GM18526 (cell line): Measurements from ENCODE around the gene RAD23B.

Experiments
- POLR2A ChIP-seq: IDR thresholded peaks from 3 replicates; pipeline ENCODE4 v1.6.1; 2011; ENCODE audit not compliant: insufficient read length; ENCODE audit errors: extremely low read depth

The RAD23B gene

DNA sequence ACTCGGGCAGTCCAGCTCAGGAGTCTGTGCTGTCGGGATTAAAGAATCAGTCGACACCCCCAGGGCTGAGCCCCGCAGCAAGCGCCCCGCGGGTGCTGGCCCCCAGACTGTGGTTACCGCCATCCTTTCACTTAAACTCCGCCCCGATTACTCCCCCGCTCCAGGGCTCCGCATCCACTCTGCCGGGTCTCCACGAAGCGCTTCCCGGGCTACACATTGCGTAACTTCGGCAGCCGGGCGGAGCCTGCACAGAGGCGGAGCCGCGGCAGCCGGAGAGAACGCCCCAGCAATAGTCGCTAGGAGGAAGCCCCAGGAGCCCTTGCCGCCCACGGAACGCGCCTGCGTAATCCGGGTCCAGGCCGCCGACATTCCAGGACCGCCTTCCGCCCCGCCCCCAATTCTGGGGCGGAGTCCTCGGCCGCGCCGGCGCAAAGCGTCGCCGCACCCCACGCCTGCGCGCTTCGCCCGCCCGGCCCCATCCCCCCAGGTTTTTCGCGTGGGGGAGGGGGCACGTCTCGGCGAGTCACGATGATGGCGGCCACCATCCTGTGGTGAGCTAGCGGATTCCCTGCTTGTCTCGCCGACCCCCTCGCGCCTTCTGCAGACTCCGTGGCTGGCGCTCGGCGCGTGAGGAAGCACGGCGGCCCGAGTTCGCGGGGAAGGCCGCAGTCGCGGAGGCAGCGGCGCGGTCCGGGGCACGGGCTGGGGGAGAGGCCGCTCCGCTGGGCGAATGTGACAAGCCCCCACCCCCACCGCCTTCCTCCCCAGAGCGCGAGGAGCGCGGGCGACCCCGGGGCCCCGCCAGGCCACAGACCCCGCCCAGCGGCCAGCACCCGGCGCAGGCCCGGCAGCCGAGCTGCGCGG lies at the start of gene RAD23B:
Gene RAD23B, plus strand, starts transcription at position 521 of the 864 bp plus-strand sequence. CDS start 351 bp downstream, outside the sequence.
- TF ChIP-seq POLR2A: peak; percentile 85

DNA sequence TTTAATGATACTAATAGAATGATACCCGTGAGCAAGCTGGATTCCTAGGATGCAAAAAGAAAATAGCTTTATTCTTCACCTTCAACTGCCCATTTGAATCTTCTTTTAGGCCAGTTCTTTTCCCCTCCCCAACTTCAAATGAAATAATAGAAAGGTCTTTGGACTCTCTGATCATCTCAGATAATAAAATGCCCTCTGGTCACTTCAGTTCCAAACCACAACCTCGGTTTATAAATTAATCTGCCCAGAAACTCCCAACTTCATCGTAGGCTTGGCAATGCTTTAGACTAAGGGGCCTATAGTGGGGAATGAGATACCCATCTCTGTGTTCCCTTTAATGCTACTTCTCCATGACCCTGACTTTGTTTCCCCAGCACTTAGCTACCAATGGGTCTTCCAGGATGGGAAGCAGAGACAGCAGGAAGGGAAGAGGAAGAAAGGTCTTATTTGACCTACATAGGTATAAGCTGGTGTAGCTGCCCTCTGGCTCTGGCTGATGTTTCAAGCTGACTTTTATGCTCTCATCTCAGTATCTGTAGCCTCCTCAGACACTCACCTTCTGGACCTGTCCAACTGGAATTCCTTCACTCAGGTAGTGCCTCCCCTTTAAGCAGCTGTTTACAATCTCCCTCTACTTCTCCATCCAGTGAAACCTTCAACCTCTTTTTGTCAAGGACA lies 47.2 kb upstream of the RAD23B start:
- TF ChIP-seq POLR2A: no peak

GRCh38 chr9:107237873-107238272 lies 45.2 kb upstream of the RAD23B start:
- TF ChIP-seq POLR2A: no peak

DNA sequence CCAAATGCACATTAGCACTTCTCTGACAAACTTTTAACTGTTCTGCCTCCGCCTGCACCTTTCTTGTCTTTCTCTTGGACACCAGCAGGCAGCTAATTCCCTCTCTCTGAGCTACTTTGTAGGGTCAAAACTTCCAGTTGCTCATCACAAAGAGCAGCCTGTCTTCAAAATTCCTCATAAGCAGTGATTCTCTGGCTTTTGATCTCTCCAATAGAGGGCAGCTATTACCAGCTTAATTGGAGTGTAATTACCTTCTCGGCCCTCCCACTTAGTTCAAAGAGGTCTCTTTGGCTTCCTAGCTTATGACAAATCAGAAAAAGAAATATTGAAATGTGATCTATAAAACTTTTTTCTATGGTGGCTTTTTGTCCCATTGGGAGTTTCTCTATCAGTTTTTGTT lies 43.6 kb upstream of the RAD23B start:
- no peak for TF ChIP-seq POLR2A

DNA sequence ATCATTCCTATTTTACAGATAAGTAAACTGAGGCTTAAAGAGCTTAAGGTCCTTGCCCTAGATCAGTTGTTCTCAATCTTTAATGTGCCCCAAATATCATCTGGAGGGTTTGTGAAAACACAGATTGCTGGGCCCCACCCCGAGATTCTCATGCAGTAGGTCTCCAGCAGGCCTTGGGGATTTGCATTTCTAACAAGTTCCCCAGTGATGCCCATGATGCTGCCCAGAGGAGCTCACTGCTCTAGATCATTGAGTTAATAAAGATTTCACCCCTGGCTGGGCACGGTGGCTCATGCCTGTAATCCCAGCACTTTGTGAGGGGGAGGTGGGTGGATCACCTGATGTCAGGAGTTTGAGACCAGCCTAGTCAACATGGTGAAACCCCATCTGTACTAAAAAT lies 42.8 kb upstream of the RAD23B start:
- TF ChIP-seq POLR2A: no peak

GRCh38 chr9:107242073-107243030 lies 40.7 kb upstream of the RAD23B start:
- no peak for TF ChIP-seq POLR2A

- TF ChIP-seq POLR2A: no peak
Observed at GRCh38 chr9:107243742-107244141, 39.3 kb upstream of the RAD23B start.

GRCh38 chr9:107246259-107247254 lies 36.5 kb upstream of the RAD23B start:
- TF ChIP-seq POLR2A: no peak

GRCh38 chr9:107248714-107249113 lies 34.4 kb upstream of the RAD23B start:
- TF ChIP-seq POLR2A: no peak

- TF ChIP-seq POLR2A: no peak
Observed at GRCh38 chr9:107249131-107249533, 33.9 kb upstream of the RAD23B start.

DNA sequence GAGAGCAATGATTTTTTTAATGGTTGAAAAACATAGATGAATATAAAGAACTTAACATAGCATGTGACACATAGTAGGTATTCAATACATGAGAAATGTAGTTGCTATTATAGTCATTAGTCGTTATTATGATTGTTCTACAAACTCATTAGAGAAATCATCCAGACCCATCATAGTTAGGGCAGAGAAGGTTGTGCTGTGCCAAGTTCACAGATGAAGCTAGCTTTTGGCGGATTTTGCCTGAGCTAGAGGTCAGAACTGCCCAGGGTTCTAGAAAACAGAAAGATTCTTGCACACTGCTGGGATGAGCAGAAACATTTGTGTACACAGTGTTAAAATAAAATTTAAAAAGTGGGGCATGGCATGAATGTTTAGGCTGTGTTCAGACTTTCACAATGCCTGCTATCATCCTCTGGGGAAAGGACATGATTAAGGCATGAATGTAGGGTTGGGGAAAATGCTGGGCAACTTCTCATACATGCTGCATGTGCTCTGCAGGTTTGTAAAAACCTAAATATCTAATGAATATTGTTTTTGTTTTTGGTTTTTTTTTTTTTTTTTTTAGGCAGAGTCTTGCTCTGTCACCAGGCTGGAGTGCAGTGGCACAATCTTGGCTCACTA lies 33.3 kb upstream of the RAD23B start:
- TF ChIP-seq POLR2A: no peak

DNA sequence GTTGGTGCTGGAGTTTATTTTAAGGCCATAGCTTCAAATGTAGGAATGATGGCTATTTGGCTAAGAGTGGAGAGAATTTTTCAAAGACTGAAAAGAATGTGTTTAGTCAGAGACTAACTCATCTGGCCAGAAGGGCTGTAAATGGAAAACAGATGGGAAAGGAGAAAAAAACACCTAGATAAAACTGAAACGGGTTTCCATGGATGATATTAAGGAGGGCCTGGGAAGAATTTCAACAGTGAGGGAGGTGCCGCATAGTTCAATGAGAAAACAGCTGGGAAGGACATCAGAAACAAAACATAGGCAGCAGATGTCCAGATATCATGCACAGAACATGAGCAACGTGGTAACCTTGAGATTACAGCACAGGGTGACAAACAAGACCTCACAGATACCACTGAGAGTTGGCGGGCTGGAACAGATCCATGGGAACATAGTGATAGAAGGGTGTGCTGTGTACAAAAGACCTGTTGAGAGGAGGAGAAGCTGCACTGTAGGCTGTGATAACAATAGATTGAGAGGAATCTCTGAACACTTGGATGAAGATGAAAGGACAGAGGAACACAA lies 31.2 kb upstream of the RAD23B start:
- no peak for TF ChIP-seq POLR2A

DNA sequence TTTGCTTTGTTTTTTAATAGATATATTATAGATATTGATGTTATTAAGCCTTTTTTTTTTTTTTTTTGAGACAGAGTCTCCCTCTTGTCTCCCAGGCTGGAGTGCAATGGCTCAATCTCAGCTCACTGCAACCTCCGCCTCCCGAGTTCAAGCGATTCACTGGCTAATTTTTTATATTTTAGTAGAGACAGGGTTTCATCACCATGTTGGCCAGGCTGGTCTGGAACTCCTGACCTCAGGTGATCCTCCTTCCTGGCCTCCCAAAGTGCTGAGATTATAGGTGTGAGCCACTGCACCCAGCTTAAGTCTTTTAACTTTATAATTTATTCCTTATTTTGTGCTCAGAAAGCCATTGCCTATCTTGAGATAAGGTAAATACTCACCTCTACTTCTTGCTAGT lies 24.2 kb upstream of the RAD23B start:
- no peak for TF ChIP-seq POLR2A
